Heart left ventricle (tissue), 16 donors: ENCODE data around the gene TMEM209. TPM values are rescaled to one million over a fixed set of nuclear protein-coding genes. Genes with fewer than 3 reads are reported as not detected.

Experiments used
- ATAC-seq, 4 donors: fragments of 200-7000 bp; cut with Tn5 transposase; one replicate each; pipeline ENCODE4 v1.9.1; 2020 to 2022; ENCODE audit warnings: moderate library complexity in 4 of 4, mild to moderate bottlenecking in 3 of 4, moderate number of reproducible peaks in 1 of 4
- DNase-seq, 5 donors: peaks; one replicate each; pipeline ENCODE4 v3.0.0-alpha.2; 2020
- H3K27ac ChIP-seq, 12 donors: fragments of 200-600 bp; sonication (generic) in 4 of 12; one replicate each; pipeline versions ENCODE4 v1.5.0 to v1.8.0; 2016 to 2022; ENCODE audit warnings: mild to moderate bottlenecking in 2 of 12
- H3K27me3 ChIP-seq, 9 donors: fragments of 200-600 bp; sonication (generic) in 2 of 9; one replicate each; pipeline versions ENCODE4 v1.5.1 to v1.8.0; 2016 to 2022; ENCODE audit warnings: mild to moderate bottlenecking in 3 of 9
- H3K36me3 ChIP-seq, 9 donors: fragments of 200-600 bp; sonication (generic) in 2 of 9; one replicate each; pipeline versions ENCODE4 v1.5.0 to v1.8.0; 2018 to 2022; ENCODE audit warnings: mild to moderate bottlenecking in 2 of 9
- H3K4me1 ChIP-seq, 12 donors: fragments of 200-600 bp; sonication (generic) in 4 of 12; one replicate each; pipeline versions ENCODE4 v1.5.0 to v1.8.0; 2016 to 2022; ENCODE audit warnings: mild to moderate bottlenecking in 3 of 12
- H3K4me3 ChIP-seq, 12 donors: fragments of 200-600 bp; sonication (generic) in 4 of 12; one replicate each; pipeline versions ENCODE4 v1.5.0 to v1.8.0; 2017 to 2022; ENCODE audit warnings: mild to moderate bottlenecking in 9 of 12, moderate library complexity in 4 of 12
- H3K9me3 ChIP-seq, 12 donors: fragments of 200-600 bp; sonication (generic) in 4 of 12; one replicate each; pipeline versions ENCODE4 v1.5.0 to v1.8.0; 2016 to 2022; ENCODE audit warnings: mild to moderate bottlenecking in 1 of 12
- CTCF ChIP-seq, 12 donors: fragments of 200-600 bp; sonication (generic) in 4 of 12; IDR thresholded peaks; one replicate each; pipeline versions ENCODE4 v1.5.0 to v1.8.0; 2018 to 2022; ENCODE audit warnings: antibody characterized with exemption in 12 of 12, mild to moderate bottlenecking in 5 of 12
- POLR2A ChIP-seq, 2 donors: fragments of 450-650 bp; IDR thresholded peaks; one replicate each; pipeline ENCODE4 v1.6.1; 2017; ENCODE audit warnings: antibody characterized with exemption in 2 of 2, mild to moderate bottlenecking in 2 of 2, moderate library complexity in 2 of 2
- WGBS, 4 donors: extraction: QIAGEN DNeasy Blood & Tissue Kit in 2 of 4; methylation state at CpG; one replicate each; pipeline versions ENCODE4 v1.1.5 to v1.1.7; 2013 to 2018; 5-methylcytosine and 5-hydroxymethylcytosine counted together
- intact Hi-C, 10 donors: fragments of 100-400 bp; cut with DNase I; formaldehyde crosslinking; loops; one replicate each; pipeline versions ENCODE4 v1.11.1 to v1.14.2; 2022
- polyA plus RNA-seq, 2 donors: library from polyadenylated mRNA; stranded (reverse); fragments of 200-250 nt; gene quantifications; one replicate each; pipeline ENCODE4 v1.2.3, GENCODE V29; 2013
- total RNA-seq, 9 donors: library from RNA; depleted of rRNA in 2 of 9; stranded (reverse); fragments of >200 nt in 2 of 9; fragmentation: NEBNext Ultra II Directional in 3 of 9; extraction: Animal tissue kit (Norgen Biotek cat#: 25700) in 3 of 9; gene quantifications; one replicate each; pipeline versions ENCODE4 v1.1.0 to v1.2.4, GENCODE V29; 2016 to 2023
- donor health status: ischemic (EF 13 %, LVEDD 7.1; RV severe dilation, severe dysfunction).
- donor health status: healthy with polysubstance abuse.
- donor health status: DM: no; HTN: yes; CAD: no.
- donor health status: DM: no; HTN: no; CAD: no.
- donor health status: ischemic (EF 25% LVEDD 6.9; RV normal size, moderate dysfunction).
- donor health status: ischemic (EF 25% LVEDD 5.7; RV mildly dilated, moderate dysfunction).
- donor health status: healthy.
- donor health status: DM: yes; HTN: yes; CAD: no.
- donor health status: ischemic (EF 35%, LVEDD 5.7; RV mildly dilated, moderate dysfunction).
- donor health status: nonischemic (EF 11% LVEDD 7.7; RV severe dilation, severe dysfunction).
- donor health status: DM: yes; HTN: yes; CAD: no.
- donor health status: PGD.
- donor health status: ischemic (EF 29% LVEDD 5.4; RV normal size, mild dysfunction).
- donor health status: nonischemic (EF 23%, LVEDD 6.1; RV moderate dilation, normal function).

Gene TMEM209
- total and polyA plus RNA-seq, 11 donors = 4.4 to 15.0 (median 8.9) TPM

- H3K9me3 ChIP-seq = no peaks in the 10 kb centered on the region
- peaks cover 0 to 28% (median 13%) of the 10 kb centered on the region in 9 donors for H3K36me3 ChIP-seq
- no peaks in the 10 kb centered on the region for H3K27me3 ChIP-seq
- ATAC-seq = peak in 2 of 4 donors; percentile 13 to 15
- TF ChIP-seq CTCF (IDR thresholded peaks at IDR 0.05) (no peak), POLR2A (IDR thresholded peaks at IDR 0.05) (no peak)
- H3K4me3 ChIP-seq = peak overlapping the region; percentile 19 to 70 (median 63)
- peak overlapping the region in 8 of 12 donors; percentile 7 to 90 (median 76) for H3K27ac ChIP-seq
- peaks cover 0 to 24% (median 5%) of the 10 kb centered on the region in 12 donors for H3K4me1 ChIP-seq
- intact Hi-C loops = no loop called here
- 79 to 92% (median 85%) methylated on average over 31 to 47 of the region's 47 CpGs for WGBS, 4 donors
- no peak for DNase-seq
Observed at GRCh38 chr7:130140551-130141160, 64.5 kb downstream of the TMEM209 start.

- Histone ChIP-seq H3K4me1 (peaks cover 0 to 24% (median 5%) of the 10 kb centered on the region in 12 donors), H3K9me3 (no peaks in the 10 kb centered on the region), H3K36me3 (peaks cover 0 to 40% (median 25%) of the 10 kb centered on the region in 9 donors), H3K27ac (no peak overlapping the region), H3K4me3 (no peak overlapping the region), H3K27me3 (no peaks in the 10 kb centered on the region)
- no peak for TF ChIP-seq CTCF (IDR thresholded peaks at IDR 0.05)
- no peak for TF ChIP-seq POLR2A (IDR thresholded peaks at IDR 0.05)
- no peak for DNase-seq
- intact Hi-C loops = no loop called here
- no peak for ATAC-seq
- WGBS, 4 donors = 93 to 97% (median 95%) methylated on average over 2 of the region's 2 CpGs
Observed at GRCh38 chr7:130139193-130139960, 65.8 kb downstream of the TMEM209 start.

GRCh38 chr7:130137207-130137606 is 68.0 kb downstream of the TMEM209 start:
- H3K9me3 ChIP-seq = no peaks in the 10 kb centered on the region
- H3K27me3 ChIP-seq = no peaks in the 10 kb centered on the region
- intact Hi-C loops = no loop called here
- no peak for DNase-seq
- no peak overlapping the region for H3K4me3 ChIP-seq
- WGBS, 4 donors = 96 to 100% (median 97%) methylated on average over 4 of the region's 4 CpGs
- ATAC-seq = no peak
- H3K36me3 ChIP-seq = peaks cover 0 to 62% (median 46%) of the 10 kb centered on the region in 9 donors
- peaks cover 0 to 21% (median 5%) of the 10 kb centered on the region in 12 donors for H3K4me1 ChIP-seq
- TF ChIP-seq POLR2A (IDR thresholded peaks at IDR 0.05) (no peak), CTCF (IDR thresholded peaks at IDR 0.05) (no peak)
- no peak overlapping the region for H3K27ac ChIP-seq

GRCh38 chr7:130136579-130137167 is 68.5 kb downstream of the TMEM209 start:
- no peak overlapping the region for H3K4me3 ChIP-seq
- no peak overlapping the region for H3K27ac ChIP-seq
- no peak for TF ChIP-seq CTCF (IDR thresholded peaks at IDR 0.05)
- TF ChIP-seq POLR2A (IDR thresholded peaks at IDR 0.05) = no peak
- peaks cover 0 to 15% (median 1%) of the 10 kb centered on the region in 12 donors for H3K4me1 ChIP-seq
- DNase-seq = no peak
- H3K36me3 ChIP-seq = peaks cover 0 to 67% (median 52%) of the 10 kb centered on the region in 9 donors
- no peaks in the 10 kb centered on the region for H3K27me3 ChIP-seq
- no peaks in the 10 kb centered on the region for H3K9me3 ChIP-seq
- intact Hi-C loops = no loop called here
- WGBS, 4 donors = 96 to 100% (median 100%) methylated on average over 1 of the region's 1 CpG
- ATAC-seq = no peak
